ENCODE measurements around the gene CSRNP3. TPM values are rescaled to one million over a fixed set of nuclear protein-coding genes. Genes with fewer than 3 reads are reported as not detected.

The CSRNP3 gene
- total RNA-seq, 1 donor from 2014 or later: 1.6 TPM

DNA sequence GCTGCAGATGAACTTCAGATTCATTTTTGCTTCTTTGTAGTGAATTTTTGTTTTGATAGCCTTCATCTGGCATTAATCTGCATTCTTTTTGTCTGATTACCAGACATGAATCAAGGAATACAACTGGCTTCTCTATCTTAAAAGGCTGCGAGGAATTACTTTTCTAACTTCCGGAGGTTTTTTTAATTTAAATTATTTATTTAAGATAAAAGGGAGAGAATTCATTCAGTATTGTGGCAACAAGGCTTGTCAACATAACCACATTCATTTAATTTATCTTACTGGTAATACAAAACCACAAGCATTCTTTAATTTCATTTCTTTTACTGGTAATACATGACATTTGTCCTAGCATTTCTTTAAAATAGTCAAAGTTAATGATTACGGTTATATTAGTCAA is 36.0 kb downstream of the CSRNP3 start:
- DNase-seq (ENCODE audit: low read depth): no peak
- no peak overlapping the region for H3K4me3 ChIP-seq (ENCODE audit: low read depth, low read length)
- TF ChIP-seq, protein P1, sequence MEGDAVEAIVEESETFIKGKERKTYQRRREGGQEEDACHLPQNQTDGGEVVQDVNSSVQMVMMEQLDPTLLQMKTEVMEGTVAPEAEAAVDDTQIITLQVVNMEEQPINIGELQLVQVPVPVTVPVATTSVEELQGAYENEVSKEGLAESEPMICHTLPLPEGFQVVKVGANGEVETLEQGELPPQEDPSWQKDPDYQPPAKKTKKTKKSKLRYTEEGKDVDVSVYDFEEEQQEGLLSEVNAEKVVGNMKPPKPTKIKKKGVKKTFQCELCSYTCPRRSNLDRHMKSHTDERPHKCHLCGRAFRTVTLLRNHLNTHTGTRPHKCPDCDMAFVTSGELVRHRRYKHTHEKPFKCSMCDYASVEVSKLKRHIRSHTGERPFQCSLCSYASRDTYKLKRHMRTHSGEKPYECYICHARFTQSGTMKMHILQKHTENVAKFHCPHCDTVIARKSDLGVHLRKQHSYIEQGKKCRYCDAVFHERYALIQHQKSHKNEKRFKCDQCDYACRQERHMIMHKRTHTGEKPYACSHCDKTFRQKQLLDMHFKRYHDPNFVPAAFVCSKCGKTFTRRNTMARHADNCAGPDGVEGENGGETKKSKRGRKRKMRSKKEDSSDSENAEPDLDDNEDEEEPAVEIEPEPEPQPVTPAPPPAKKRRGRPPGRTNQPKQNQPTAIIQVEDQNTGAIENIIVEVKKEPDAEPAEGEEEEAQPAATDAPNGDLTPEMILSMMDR (conservative IDR thresholded peaks at IDR 0.05; ENCODE audit: low read depth, low read length): no peak

GRCh38 chr2:165508927-165509326 is 39.4 kb downstream of the CSRNP3 start:
- DNase-seq (ENCODE audit: low read depth): no peak
- no peak overlapping the region for H3K4me3 ChIP-seq (ENCODE audit: low read depth, low read length)
- TF ChIP-seq, protein P1 (conservative IDR thresholded peaks at IDR 0.05; ENCODE audit: low read depth, low read length): no peak

DNA sequence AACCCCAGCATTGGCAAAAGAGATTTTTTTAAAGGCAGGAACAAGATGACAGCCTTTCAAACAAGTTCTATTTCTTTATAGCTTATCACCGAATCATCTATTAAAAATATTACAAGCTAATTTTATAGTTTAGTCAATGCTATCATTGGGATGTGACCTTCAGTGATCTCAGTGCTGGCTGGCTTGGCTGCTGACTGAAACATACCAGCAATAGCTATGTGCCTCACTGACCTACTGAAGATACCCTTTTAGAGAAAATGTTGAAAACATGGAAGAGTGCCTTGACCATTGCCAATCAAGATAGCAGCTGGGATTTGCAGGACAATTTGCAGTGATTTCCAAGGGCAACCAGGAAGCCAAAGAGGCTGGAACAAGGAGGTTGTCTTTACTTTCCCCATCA is 44.0 kb downstream of the CSRNP3 start:
- no peak for DNase-seq (ENCODE audit: low read depth)
- TF ChIP-seq, protein P1 (conservative IDR thresholded peaks at IDR 0.05; ENCODE audit: low read depth, low read length): no peak

DNA sequence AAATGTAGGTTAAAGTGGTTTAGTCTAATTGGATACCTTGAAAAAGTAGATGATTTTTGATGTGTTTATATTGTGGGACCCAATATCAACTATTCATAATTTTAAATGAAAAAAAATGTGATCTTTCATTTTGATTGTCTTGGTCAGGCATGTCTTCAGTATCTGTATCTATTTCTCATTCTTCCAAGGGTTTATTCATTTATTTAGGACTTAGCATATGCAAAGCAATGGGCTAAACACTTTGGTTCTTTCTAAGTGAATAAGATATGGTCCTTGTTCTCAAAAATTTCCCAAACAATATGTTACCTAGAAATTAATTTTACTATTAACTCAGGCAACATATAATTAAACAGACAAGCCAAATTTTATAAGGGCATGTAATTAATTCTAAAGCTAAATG is 49.1 kb downstream of the CSRNP3 start:
- DNase-seq (ENCODE audit: low read depth): no peak
- no peak overlapping the region for H3K4me3 ChIP-seq (ENCODE audit: low read depth, low read length)
- TF ChIP-seq, protein P1 (conservative IDR thresholded peaks at IDR 0.05; ENCODE audit: low read depth, low read length): no peak

More for the DNA sequence above, 44.0 kb downstream of the CSRNP3 start:
- H3K4me3 ChIP-seq (ENCODE audit: low read depth, low read length): no peak overlapping the region

DNA sequence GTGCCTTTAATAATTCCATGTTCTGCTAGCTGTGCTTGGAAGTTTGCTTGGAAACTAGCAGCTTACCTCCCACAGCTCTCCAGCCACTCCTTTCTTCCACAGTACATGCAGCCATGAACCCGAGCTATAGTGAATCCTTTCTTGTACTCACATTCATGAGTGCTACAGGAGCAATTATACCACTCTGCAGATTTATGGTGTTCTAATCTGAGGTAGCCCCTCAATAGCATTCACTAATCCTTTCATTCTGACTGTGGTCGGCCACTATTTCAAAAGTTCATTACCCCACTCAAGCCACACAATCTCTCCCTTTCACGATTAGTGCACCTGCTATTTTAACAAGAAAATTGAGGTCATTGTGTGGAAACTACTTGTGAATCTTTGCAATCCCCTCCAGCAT is 53.2 kb downstream of the CSRNP3 start:
- TF ChIP-seq, protein P1 (conservative IDR thresholded peaks at IDR 0.05; ENCODE audit: low read depth, low read length): no peak
- H3K4me3 ChIP-seq (ENCODE audit: low read depth, low read length): no peak overlapping the region
- DNase-seq (ENCODE audit: low read depth): no peak

DNA sequence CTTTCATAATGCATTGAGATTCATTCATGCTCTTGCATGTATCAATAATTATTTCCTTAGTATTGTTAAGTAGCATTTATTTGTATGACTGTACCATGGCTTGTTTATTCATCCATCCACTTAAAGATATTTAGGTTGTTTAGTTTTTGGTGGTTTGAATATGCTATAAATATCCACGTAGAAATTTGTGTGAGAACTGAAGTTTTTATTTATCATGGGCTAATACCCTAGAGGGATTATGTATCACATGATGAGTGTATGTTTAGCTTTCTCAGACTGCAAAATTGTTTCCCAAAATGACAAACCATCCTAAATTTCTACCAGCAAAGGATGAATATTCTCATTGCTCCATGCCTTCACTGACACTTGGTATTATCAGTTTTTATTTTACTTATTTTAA is 55.2 kb downstream of the CSRNP3 start:
- TF ChIP-seq, protein P1 (conservative IDR thresholded peaks at IDR 0.05; ENCODE audit: low read depth, low read length): no peak
- H3K4me3 ChIP-seq (ENCODE audit: low read depth, low read length): no peak overlapping the region
- DNase-seq (ENCODE audit: low read depth): no peak

DNA sequence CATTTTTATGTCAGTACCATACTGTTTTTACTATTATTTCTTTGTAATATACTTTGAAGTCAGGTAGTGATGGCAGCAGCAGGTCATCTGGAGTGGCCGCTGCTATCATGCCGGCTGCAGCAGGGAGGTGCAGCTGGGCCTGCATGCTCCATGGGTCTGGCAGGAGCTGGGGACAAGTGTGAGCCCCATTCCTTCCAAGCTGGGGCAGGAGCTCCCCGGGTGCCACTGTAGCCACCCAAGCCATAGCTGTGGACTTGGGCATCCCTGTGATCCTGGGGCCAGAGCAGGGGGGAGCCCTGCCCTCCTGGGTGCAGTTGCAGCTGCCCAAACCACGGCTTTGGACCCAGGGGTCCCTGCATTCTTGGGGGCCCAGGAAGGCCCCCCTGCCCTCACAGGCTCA is 59.2 kb downstream of the CSRNP3 start:
- TF ChIP-seq, protein P1 (conservative IDR thresholded peaks at IDR 0.05; ENCODE audit: low read depth, low read length): no peak

More for the DNA sequence above, 59.2 kb downstream of the CSRNP3 start:
- DNase-seq (ENCODE audit: low read depth): no peak
- no peak overlapping the region for H3K4me3 ChIP-seq (ENCODE audit: low read depth, low read length)

Measured in epithelial cell of proximal tubule (primary cell).